Right renal cortex interstitium (tissue), 3 donors: ENCODE data around the gene PDCD4. TPM values are rescaled to one million over a fixed set of nuclear protein-coding genes. Genes with fewer than 3 reads are reported as not detected.
"Not testable (repeated sequence)": the region's sequence is repeated elsewhere in the genome, so short reads cannot be mapped to it uniquely, and the experiment has no call there.

Experiments
- DNase-seq, 3 donors: peaks; one replicate each; pipeline ENCODE4 v3.0.0-alpha.2; 2013; ENCODE audit warnings: low read depth in 3 of 3, low spot score in 2 of 3
- polyA plus RNA-seq, 3 donors: library from polyadenylated mRNA; unstranded; fragments of 120-200 nt; gene quantifications; one replicate each; pipeline ENCODE4 v1.2.1, GENCODE V29; 2013; ENCODE audit not compliant: insufficient read length in 3 of 3

Gene PDCD4
- polyA plus RNA-seq, 3 donors: 257 to 283 (median 268) TPM

DNA sequence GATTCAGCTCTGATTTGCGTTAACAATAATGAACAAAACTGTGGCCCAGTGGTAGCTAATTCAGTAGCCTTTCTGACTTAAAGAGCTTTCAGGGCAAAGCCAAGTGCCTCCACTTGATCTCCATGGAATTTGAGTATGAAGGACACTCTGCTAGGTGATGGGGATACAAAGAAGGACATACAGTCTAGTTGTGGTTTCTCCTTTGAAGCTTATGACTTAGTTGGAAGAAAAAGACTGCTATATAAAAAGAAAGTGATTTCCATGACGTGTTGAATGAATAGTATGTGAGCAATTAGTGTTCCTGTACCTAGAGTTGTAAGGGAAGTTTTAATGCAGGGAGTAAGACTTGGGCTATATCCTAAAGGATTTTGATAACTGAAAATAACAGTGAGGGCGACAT lies 8.3 kb downstream of the PDCD4 start:
- DNase-seq: no peak

DNA sequence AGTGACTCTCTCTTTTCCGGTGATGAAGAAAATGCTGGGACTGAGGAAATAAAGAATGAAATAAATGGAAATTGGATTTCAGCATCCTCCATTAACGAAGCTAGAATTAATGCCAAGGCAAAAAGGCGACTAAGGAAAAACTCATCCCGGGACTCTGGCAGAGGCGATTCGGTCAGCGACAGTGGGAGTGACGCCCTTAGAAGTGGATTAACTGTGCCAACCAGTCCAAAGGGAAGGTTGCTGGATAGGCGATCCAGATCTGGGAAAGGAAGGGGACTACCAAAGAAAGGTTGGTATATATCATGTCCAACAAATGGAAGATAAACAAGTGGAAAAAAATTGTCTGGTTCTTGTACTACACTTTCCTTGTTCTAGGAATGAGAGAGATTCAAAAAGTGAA lies 9.5 kb downstream of the PDCD4 start:
- DNase-seq: no peak

DNA sequence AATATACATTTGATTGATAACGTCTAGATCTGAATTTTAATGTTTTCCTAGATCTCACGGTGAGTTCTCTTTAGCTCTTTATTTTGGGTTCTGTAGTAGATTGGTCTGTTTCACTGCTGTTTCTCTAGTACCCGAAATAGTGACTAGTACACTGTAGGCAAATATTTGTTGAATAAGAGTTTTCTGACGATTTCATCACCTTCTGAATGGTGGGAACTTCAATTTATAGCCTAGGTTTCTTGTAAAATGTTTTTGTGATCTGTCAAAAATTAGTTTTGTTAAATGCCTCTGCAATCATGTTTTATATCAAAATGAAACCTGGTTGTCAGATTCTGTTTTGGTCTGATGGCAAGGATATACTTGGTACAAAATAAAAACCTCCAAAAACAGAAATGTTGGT lies 10.2 kb downstream of the PDCD4 start:
- no peak for DNase-seq

DNA sequence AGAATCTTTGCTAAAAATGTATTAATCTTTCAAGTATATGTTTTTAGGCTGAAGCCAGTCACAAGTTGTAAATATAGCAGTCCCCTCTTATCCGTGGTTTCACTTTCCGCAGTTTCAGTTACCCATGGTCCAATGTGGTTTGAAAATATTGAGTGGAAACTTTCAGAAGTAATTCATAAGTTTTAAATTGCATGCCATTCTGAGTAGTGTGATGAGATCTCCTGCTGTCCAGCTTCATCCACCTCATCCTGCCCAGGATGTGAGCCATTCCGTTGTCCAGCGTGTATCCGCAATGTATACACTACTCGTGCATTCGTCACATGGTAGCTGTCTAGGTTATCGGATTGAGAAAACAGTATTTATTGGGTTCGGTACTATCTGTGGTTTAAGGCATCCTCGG lies 12.2 kb downstream of the PDCD4 start:
- DNase-seq: no peak

DNA sequence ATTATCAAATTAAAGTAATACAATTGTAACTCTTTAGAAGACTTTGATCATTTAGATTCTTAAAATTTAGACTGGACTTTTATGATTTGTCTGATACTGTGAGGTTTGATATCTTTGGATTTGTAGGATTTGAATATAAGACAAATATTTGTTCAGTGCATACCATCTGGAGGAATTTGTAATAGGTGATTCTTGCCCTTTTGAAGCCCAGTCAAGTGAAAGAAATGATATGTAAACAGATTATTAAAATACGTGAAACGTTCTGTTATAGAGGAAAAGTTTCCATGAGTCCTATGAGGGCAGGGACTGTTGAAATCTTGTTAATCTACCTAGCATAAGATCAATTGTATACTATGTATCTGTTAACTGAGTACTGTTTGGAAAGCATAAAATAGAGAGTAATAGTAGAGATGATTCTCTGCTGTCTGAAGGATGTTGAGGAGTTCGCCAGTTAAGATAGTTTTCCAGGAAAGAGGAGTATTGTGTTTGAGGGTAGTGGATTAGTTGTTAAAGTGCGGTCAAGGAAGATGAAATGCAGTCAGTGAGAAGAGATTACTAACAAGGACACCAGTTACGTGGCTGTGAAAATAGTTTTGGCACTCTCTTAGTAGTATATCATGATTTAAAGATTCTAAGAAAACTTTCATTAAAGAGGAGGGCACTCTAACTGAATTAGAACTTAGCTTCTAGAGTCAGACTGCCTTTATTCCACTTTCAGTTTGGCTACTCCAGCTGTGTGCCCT lies 14.4 kb downstream of the PDCD4 start:
- no peak for DNase-seq

DNA sequence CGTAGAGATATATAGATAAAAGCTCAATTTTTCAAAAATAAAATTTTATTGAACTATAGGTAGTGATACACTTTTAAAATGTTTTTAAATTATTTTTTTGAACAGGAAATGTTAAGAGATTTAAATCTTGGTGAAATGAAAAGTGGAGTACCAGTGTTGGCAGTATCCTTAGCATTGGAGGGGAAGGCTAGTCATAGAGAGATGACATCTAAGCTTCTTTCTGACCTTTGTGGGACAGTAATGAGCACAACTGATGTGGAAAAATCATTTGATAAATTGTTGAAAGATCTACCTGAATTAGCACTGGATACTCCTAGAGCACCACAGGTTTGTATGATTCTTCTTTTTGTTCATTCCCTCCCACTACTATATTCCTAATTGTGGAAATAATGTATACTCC lies 15.8 kb downstream of the PDCD4 start:
- DNase-seq: no peak

DNA sequence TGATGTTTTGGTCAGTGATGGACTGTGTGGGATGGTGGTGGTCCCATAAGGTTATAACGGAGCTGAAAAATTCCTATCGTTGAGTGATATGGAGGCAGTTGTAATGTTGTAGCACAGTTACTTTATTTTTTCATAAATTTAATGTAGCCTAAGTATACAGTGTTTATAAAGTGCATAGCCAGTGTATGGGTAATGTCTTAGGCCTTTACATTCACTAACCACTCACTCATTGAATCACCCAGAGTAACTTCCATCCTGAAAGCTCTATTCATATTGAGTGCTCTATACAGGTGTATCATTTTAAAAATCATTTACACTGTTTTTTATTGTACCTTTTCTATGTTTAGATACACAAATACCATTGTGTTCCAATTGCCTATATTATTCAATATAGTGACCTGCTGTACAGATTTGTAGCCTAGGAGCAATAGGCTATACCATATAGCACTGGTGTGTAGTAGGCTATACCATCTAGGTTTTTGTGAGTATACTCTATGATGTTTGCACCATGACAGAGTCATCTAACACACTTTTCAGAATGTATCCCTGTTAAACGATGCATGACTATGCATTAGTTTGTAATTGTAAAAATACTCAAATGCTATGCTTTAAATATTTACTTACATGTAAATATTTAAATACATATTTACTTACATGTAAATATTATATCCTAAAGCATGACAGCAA lies 21.0 kb downstream of the PDCD4 start:
- DNase-seq: no peak

DNA sequence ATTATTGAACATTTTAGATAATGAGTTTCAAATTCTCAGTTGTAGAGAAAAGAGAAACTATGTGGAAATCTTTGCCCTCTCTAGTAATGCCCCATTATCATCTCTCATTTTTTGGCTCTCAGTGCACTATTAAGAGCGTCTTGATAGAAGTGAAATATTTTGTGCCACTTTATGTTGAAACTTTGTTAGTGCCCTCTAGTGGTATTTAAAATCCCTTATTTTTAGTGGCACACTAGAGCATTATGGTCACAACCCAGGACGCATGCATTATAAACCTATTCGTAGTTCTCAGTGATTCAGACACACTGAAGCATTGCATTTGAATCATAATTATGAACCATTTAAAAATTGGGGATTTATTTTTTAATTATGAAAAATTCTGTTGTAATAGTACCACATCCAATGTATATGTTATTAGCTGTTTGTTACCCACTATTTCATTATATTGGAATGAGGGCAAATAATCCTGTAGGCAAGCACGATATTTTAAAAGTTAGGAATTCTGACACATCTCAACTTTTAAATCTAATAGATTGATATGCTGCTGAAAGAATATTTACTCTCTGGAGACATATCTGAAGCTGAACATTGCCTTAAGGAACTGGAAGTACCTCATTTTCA lies 21.9 kb downstream of the PDCD4 start:
- DNase-seq: peak in 1 of 3 donors; percentile 38

DNA sequence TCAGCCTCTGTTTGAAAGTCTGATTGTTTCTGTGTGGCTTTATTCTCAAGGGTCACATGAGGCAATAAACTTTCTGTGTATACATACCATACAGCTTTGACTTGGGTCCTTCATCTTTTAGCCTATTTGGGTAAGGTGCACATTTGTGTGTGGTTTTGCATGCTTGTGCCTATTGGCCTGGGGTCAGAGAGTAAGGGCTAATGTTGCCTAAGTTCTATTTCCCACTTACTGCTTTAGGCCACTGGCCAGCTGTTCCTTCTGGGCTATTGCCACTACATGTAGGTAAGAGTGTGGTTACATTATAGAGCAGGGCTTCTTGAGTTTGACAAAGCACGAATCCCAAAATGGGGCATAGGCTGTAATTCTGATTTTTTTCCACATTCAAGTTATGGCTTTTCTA lies 25.5 kb downstream of the PDCD4 start:
- no peak for DNase-seq

DNA sequence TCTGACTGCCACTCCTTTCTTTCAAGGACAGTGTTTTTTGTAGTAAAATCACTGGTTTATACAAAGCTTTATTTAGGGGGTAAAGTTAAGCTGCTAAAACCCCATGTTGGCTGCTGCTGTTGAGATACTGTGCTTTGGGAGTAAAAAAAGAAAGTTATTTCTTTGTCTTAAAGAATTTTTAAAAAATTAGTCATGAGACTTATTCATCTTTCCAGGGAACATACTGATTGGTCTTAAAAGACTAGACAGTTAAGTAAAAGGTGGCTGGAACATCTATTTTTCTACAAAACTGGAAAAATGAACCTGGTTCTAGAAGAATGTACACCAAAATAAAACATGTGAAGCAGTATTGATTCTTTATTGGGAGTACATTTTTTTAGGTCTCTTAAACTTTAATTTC lies 26.7 kb downstream of the PDCD4 start:
- no peak for DNase-seq

DNA sequence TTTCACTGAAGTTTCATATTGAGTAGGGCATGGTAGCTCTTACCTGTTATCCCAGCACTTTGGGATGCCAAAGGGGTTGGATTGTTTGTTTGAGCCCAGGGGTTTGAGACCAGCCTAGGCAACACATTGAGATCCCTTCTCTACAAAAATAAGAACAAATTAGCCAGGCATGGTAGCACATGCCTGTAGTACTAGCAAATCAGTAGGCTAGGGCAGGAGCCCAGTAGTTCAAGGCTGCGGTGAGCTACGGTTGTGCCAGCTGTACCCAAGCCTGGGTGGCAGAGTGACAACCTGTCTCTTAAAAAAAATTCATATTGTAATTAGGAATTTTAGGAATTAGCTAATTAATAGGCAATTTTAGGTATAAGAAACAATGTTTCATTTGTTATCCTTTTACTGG lies 29.3 kb downstream of the PDCD4 start:
- DNase-seq: no peak

DNA sequence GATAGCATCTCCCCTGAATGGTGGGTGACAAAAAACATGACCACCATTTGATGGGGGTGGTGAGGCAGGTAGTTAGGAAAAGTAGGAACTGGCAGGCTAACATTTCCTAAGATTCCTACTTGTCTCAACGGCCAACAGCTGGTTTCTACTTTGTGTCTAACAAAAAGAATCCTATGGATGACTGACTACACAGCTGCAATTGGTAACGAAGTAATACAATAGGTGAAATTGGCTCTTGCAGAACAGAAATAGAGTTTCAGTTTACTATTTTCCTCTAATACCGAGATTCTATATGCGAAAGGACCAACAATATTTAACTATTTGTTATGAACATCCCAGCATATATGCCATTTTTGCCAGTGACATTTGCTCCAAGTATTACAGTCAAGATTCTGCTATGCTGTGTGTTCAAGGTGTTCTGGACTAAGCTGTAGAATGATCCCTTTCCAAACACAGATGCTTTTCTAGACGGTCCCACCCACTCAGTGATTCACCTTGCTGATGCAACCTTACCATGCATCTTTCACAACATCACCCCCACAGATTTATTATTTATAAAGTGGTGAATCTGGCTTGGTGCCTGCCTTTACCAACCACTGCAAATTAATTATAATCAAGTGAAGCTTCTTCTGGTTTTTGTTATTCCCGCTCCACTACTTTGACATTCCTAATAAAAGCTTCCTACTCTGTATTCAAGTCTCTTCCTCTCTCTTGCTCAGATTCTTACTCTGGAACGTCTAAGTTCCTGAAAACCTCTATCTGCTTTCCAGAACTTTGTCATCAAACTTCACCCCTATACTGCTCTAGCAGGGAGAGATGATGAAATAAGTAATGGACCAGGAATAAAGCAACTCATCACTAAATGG lies 30.5 kb downstream of the PDCD4 start:
- DNase-seq: no peak

DNA sequence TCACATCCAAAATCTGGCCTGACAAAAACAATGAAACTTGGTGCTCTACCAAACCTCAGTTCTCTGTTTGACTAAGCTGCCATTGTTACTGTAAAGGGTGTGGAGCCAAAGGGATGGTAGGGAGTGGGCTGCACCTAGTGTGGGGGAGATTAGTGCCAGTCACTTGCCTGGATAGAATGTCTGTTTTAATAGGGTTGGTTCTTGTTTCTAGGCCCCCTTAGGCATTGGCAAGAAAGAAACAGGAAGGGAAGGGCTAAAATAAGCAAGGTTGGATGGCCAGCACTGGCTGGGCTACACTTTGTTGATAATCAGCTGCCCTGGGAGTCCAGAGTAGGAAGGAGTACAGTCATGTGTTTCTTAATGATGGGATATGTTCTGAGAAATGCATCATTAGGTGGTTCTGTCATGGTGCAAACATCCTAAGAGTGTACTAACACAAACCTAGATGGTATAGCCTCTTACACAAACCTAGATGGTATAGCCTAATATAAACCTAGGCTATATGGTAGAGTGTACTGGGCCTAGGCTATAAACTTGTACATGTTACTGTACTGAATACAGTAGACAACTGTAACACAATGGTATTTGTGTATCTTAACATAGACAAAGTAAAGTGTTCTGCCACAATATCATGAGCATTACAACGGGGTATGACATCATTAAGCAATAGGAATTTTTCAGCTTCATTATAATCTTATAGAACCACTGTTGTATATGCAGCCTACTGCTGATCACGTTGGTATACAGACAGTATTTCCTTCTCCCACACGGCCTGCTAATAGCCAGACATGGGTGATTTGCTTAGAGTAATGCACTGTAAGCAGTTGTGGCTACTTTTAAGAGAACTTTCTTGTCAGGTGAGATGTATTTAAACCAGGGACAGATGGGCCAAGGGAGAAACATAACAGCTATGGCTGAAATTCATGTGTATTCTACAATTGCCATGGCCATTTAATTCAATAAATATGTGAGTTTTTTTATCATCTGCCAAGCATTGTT lies 31.9 kb downstream of the PDCD4 start:
- DNase-seq: no peak

DNA sequence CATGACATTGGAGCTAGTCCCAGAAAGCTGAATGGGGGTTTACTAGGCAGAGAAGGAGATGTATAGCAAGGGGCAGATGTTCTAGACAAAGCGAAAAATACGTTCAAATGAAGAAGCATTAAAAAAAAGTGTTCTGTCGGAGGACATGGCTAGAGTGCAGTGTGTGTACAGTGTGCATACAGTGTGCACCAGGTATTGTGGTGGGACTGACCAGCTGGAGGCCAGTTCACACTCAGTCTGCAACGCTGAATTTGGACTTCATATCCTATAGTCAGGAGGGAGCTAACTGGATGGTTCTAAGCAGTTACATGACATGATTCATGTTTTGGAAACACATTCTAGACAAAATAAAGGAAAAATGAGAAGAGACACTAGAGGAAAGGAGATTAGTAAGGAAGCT lies 38.4 kb downstream of the PDCD4 start:
- DNase-seq: no peak

DNA sequence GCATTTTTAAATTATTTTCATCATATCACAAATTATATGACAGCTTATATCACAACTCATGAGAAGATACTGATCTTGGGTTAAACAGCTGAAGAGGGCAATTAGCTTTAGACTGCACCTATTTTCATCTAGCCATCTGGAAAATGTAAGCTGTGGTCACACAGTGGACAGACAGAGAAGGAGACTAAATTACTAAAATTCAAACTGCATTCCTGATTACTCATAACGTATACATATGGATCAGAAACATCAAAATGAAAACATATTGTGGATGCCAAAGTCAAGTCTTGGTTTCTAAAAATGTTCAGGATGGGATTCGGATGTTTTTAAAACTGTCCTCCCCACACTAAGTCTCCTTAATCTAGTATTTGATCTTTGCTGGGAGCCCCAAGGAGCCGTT lies 40.6 kb downstream of the PDCD4 start:
- DNase-seq: no peak

DNA sequence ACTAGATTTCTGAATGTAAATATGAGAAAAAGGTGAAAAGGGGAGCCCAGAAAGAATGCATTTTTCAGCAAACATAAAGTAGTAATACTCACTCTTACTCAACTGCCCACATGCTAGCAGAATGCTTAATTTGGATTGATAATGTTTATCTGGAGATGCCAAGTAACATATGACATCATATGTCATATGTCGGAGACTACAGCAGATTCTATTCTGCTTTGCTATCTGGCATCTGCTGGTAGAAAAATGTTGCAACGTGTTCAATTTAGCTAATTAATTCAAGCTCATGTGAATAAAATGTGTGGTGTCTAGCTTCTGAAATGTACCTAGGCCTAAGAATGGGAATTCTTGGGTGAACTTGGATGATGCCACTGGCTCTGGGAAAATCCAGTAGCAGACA lies 42.7 kb downstream of the PDCD4 start:
- no peak for DNase-seq

DNA sequence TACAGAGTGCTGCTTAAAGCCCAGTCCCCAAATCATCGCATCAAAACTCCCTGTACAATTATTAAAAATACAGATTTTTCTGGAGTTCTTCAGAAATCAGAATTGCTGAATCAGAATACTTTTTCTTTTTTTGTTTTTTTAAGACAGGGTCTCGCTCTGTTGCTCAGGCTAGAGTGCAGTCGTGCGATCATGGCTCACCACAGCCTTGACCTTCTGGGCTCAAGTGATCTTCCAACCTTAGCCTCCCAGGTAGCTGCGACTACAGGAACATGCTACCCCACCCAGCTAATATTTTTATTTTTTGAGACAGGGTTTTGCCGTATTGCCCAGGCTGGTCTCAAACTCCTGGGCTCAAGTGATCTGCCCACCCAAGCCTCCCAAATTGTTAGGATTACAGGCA lies 43.3 kb downstream of the PDCD4 start:
- no peak for DNase-seq

DNA sequence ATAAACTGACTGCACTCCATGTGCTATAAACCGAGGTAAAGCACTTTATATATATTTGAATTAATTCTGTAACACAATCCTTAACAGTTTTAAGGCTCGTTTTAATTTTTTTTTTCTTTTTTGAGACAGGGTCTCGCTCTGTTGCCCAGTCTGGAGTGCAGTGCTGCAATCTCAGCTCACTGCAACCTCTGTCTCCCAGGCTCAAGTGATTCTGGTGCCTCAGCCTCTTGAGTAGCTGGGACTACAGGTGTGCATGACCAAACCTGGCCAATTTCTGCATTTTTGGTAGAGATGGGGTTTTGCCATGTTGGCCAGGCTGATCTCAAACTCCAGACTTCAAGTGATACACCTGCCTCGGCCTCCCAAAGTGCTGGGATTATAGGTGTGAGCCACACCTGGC lies 43.9 kb downstream of the PDCD4 start:
- DNase-seq: not testable (repeated sequence)

DNA sequence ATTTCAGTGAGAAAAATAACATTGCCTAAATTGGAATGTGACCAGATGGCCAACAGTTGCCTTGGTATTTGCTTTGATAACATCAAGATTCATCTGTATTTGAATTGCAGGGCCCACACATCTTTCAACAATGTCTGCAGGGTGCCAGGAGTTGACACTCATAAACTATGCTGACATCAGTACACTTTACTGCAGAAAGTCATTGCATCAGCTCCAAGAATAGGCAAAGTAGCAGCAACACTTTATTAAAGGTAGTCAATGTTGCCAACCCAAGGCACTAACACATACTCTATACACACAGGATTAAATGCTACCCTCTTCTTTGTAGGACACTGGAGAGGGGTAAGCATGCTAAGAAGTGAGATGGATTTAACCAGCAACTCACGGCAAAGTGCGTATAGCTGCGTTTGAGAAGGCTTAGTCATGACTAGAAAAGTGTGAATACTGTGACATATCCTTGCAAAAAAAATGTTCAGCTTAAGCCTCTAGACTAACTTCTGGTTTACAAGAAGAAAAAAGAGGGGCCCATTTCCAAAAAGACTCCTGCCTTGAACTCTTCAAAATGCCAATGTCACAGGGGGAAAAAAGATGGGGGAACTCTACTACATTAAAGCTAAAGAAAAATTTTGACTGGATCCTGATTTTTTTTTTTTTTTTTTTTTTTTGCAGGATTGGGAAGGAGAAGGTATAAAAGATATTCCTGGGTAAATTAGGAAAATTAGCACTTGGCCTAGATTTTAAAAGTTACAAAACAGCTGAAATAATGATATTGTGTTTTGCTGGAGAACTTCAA lies 45.0 kb downstream of the PDCD4 start:
- DNase-seq: no peak
